H1 (cell line): ENCODE data around the gene RGS8.

Source experiments
- CBX5 ChIP-seq: fragments of 300-800, 300-1000 bp; sonication (generic); IDR thresholded peaks from 2 replicates; pipeline ENCODE4 v1.7.1; 2016; ENCODE audit warnings: antibody characterized with exemption, low read length, low read depth
- CBX8 ChIP-seq: fragments of 300-800, 300-1000 bp; sonication (generic); IDR thresholded peaks from 2 replicates; pipeline ENCODE4 v1.7.1; 2016; ENCODE audit warnings: low read depth, low read length, borderline replicate concordance
- CEBPB ChIP-seq: IDR thresholded peaks from 2 replicates; pipeline ENCODE4 v1.6.1; 2012; ENCODE audit warnings: low read depth, low read length
- CREB1 ChIP-seq: IDR thresholded peaks from 2 replicates; pipeline ENCODE4 v1.6.1; 2012; ENCODE audit warnings: inconsistent platforms
- CTCF ChIP-seq, 3 experiments: IDR thresholded peaks; 1 replicate in 2 of 3; 2 replicates in 1 of 3; pipeline versions ENCODE4 v1.5.1 to v1.6.1; 2011; ENCODE audit warnings: low read length in 3 of 3, mild to moderate bottlenecking in 3 of 3, inconsistent platforms in 2 of 3, low read depth in 1 of 3, moderate library complexity in 1 of 3; ENCODE audit not compliant: insufficient read depth in 1 of 3; ENCODE audit errors: control extremely low read depth in 1 of 3
- GABPA ChIP-seq: IDR thresholded peaks from 2 replicates; pipeline ENCODE4 v1.6.1; 2011; ENCODE audit warnings: mild to moderate bottlenecking, low read length, moderate library complexity, borderline replicate concordance; ENCODE audit not compliant: insufficient read depth
- POLR2A ChIP-seq, 2 experiments: IDR thresholded peaks; 1 replicate in 1 of 2; 2 replicates in 1 of 2; pipeline ENCODE4 v1.6.1; 2011; ENCODE audit warnings: low read depth in 2 of 2, low read length in 2 of 2, mild to moderate bottlenecking in 2 of 2; ENCODE audit errors: control extremely low read depth in 1 of 2
- POLR2AphosphoS5 ChIP-seq: IDR thresholded peaks from 2 replicates; pipeline ENCODE4 v1.6.1; 2011; ENCODE audit warnings: low read depth, low read length
- RAD21 ChIP-seq, 2 experiments: IDR thresholded peaks in 1 of 2; conservative IDR thresholded peaks in 1 of 2; 2 replicates each; pipeline ENCODE4 v1.6.1; 2011; ENCODE audit warnings: low read depth in 2 of 2, low read length in 2 of 2, improper control_type of control experiment in 1 of 2, inconsistent platforms in 1 of 2, mild to moderate bottlenecking in 1 of 2, moderate library complexity in 1 of 2
- SP1 ChIP-seq: IDR thresholded peaks from 2 replicates; pipeline ENCODE4 v1.6.1; 2011; ENCODE audit warnings: low read depth, low read length
- SP2 ChIP-seq: IDR thresholded peaks from 2 replicates; pipeline ENCODE4 v1.6.1; 2012; ENCODE audit warnings: mild to moderate bottlenecking, low read length, inconsistent platforms
- TAF1 ChIP-seq: IDR thresholded peaks from 2 replicates; pipeline ENCODE4 v1.6.1; 2011; ENCODE audit warnings: mild to moderate bottlenecking, low read depth, low read length
- ZNF274 ChIP-seq: IDR thresholded peaks from 2 replicates; pipeline ENCODE4 v1.7.0; 2012; ENCODE audit warnings: low read length, borderline replicate concordance; ENCODE audit errors: extremely low read depth
- TF ChIP-seq, protein P1 (sequence below): IDR thresholded peaks from 2 replicates; pipeline ENCODE4 v1.6.1; 2012; ENCODE audit warnings: low read length, inconsistent platforms

GRCh38 chr1:182658055-182658454 lies 26.3 kb downstream of the RGS8 start:
- no peak for TF ChIP-seq POLR2A (IDR thresholded peaks at IDR 0.05; ENCODE audit: control extremely low read depth in 1 of 2, low read depth in 2 of 2, low read length in 2 of 2)
- TF ChIP-seq, protein P1, sequence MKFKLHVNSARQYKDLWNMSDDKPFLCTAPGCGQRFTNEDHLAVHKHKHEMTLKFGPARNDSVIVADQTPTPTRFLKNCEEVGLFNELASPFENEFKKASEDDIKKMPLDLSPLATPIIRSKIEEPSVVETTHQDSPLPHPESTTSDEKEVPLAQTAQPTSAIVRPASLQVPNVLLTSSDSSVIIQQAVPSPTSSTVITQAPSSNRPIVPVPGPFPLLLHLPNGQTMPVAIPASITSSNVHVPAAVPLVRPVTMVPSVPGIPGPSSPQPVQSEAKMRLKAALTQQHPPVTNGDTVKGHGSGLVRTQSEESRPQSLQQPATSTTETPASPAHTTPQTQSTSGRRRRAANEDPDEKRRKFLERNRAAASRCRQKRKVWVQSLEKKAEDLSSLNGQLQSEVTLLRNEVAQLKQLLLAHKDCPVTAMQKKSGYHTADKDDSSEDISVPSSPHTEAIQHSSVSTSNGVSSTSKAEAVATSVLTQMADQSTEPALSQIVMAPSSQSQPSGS = no peak
- no peak for TF ChIP-seq CTCF (IDR thresholded peaks at IDR 0.05; ENCODE audit: control extremely low read depth in 1 of 3, insufficient read depth in 1 of 3, low read depth in 1 of 3, low read length in 3 of 3)
- TF ChIP-seq POLR2AphosphoS5 = no peak
- TF ChIP-seq SP2 = no peak
- no peak for TF ChIP-seq CEBPB
- TF ChIP-seq GABPA = no peak
- no peak for TF ChIP-seq ZNF274
- no peak for TF ChIP-seq SP1
- TF ChIP-seq TAF1 = no peak
- no peak for TF ChIP-seq CBX8
- TF ChIP-seq CREB1 = no peak
- TF ChIP-seq CBX5 = no peak
- no peak for TF ChIP-seq RAD21 (IDR thresholded peaks at IDR 0.05 in 1 of 2, conservative IDR thresholded peaks at IDR 0.05 in 1 of 2; ENCODE audit: low read depth in 2 of 2, low read length in 2 of 2)
